GM23338 (cell line): Measurements from ENCODE around the gene VDAC1. TPM values are rescaled to one million over a fixed set of nuclear protein-coding genes. Genes with fewer than 3 reads are reported as not detected.

Experiments
- ATAC-seq: fragments of 200-7000 bp; cut with Tn5 transposase; 3 replicates; pipeline ENCODE4 v1.9.1; 2020
- DNase-seq: peaks from one replicate; pipeline ENCODE4 v3.0.0-alpha.2; 2015; ENCODE audit warnings: low spot score
- H2AFZ ChIP-seq: fragments of 200-600 bp; sonication (generic); 2 replicates; pipeline ENCODE4 v1.8.0; 2016; ENCODE audit warnings: antibody characterized with exemption, mild to moderate bottlenecking, moderate library complexity
- H3F3A ChIP-seq: fragments of 200-600 bp; sonication (generic); replicated peaks from 2 replicates; pipeline ENCODE4 v1.8.0; 2017; ENCODE audit warnings: antibody characterized with exemption, mixed run types, low read depth
- H3K27ac ChIP-seq: fragments of 200-600 bp; sonication (generic); 2 replicates; pipeline ENCODE4 v1.6.1; 2016; ENCODE audit warnings: low read depth
- H3K27me3 ChIP-seq: fragments of 200-600 bp; sonication (generic); 2 replicates; pipeline ENCODE4 v1.8.0; 2016; ENCODE audit warnings: mild to moderate bottlenecking, mixed run types, moderate library complexity; ENCODE audit not compliant: insufficient read depth
- H3K36me3 ChIP-seq: fragments of 200-600 bp; sonication (generic); 2 replicates; pipeline ENCODE4 v1.8.0; 2016; ENCODE audit warnings: mild to moderate bottlenecking; ENCODE audit not compliant: insufficient read depth
- H3K4me1 ChIP-seq: fragments of 200-600 bp; sonication (generic); 2 replicates; pipeline ENCODE4 v1.8.0; 2016; ENCODE audit warnings: mild to moderate bottlenecking, moderate library complexity; ENCODE audit not compliant: insufficient read depth
- H3K4me2 ChIP-seq: fragments of 200-600 bp; sonication (generic); 2 replicates; pipeline ENCODE4 v1.7.1; 2017; ENCODE audit warnings: mixed run types
- H3K4me3 ChIP-seq: fragments of 200-600 bp; sonication (generic); 2 replicates; pipeline ENCODE4 v1.6.1; 2016; ENCODE audit warnings: mixed run types
- H3K79me2 ChIP-seq: fragments of 200-600 bp; sonication (generic); replicated peaks from 2 replicates; pipeline ENCODE4 v1.8.0; 2017; ENCODE audit warnings: mild to moderate bottlenecking; ENCODE audit not compliant: insufficient read depth
- H3K9me2 ChIP-seq: fragments of 200-600 bp; sonication (generic); 2 replicates; pipeline ENCODE4 v1.8.0; 2017; ENCODE audit not compliant: insufficient read depth
- H4K20me1 ChIP-seq: fragments of 200-600 bp; sonication (generic); replicated peaks from 2 replicates; pipeline ENCODE4 v1.8.0; 2017; ENCODE audit warnings: mild to moderate bottlenecking; ENCODE audit not compliant: insufficient read depth
- H3K27ac Mint-ChIP-seq: 2 replicates; pipeline ENCODE4 v1.8.0; 2020; ENCODE audit warnings: inconsistent platforms, mild to moderate bottlenecking, moderate library complexity, mixed read lengths
- H3K27me3 Mint-ChIP-seq: 3 replicates; pipeline ENCODE4 v1.8.0; 2022; ENCODE audit warnings: low read depth, mild to moderate bottlenecking, moderate library complexity, mixed read lengths, inconsistent platforms; ENCODE audit not compliant: insufficient read depth, poor library complexity
- H3K36me3 Mint-ChIP-seq: 3 replicates; pipeline ENCODE4 v1.8.0; 2021; ENCODE audit warnings: low read depth, mild to moderate bottlenecking, inconsistent platforms, moderate library complexity, mixed read lengths
- H3K4me1 Mint-ChIP-seq: 3 replicates; pipeline ENCODE4 v1.8.0; 2020; ENCODE audit warnings: mild to moderate bottlenecking, inconsistent platforms, mixed read lengths
- H3K4me3 Mint-ChIP-seq: 3 replicates; pipeline ENCODE4 v1.8.0; 2021; ENCODE audit warnings: moderate library complexity, mild to moderate bottlenecking, inconsistent platforms, mixed read lengths
- H3K9me3 Mint-ChIP-seq: 3 replicates; pipeline ENCODE4 v1.8.0; 2020; ENCODE audit warnings: moderate library complexity, mild to moderate bottlenecking, inconsistent platforms, mixed read lengths
- CREB1 ChIP-seq: fragments of 250-450 bp; sonication (Bioruptor Pico); IDR thresholded peaks from 2 replicates; pipeline ENCODE4 v1.5.0; 2020; ENCODE audit warnings: low read depth, mild to moderate bottlenecking, moderate library complexity
- EZH2 ChIP-seq: fragments of 200-600 bp; sonication (generic); IDR thresholded peaks from one replicate; pipeline ENCODE4 v1.8.0; 2017; ENCODE audit warnings: antibody characterized with exemption, mild to moderate bottlenecking, low read depth; ENCODE audit not compliant: unreplicated experiment
- EZH2phosphoT487 ChIP-seq: fragments of 200-600 bp; sonication (generic); IDR thresholded peaks from one replicate; pipeline ENCODE4 v1.8.1; 2018; ENCODE audit warnings: antibody characterized with exemption; ENCODE audit not compliant: unreplicated experiment
- JUNB ChIP-seq: IDR thresholded peaks from one replicate; pipeline ENCODE4 v1.6.1; 2016; ENCODE audit warnings: antibody characterized with exemption; ENCODE audit not compliant: unreplicated experiment
- NANOG ChIP-seq: IDR thresholded peaks from 2 replicates; pipeline ENCODE4 v1.6.1; 2016; ENCODE audit warnings: antibody characterized with exemption, borderline replicate concordance
- STAT1 ChIP-seq: IDR thresholded peaks from one replicate; pipeline ENCODE4 v1.6.1; 2016; ENCODE audit warnings: antibody characterized with exemption; ENCODE audit not compliant: unreplicated experiment
- ZNF331 ChIP-seq: fragments of 250-450 bp; sonication (Bioruptor Pico); IDR thresholded peaks from 2 replicates; pipeline ENCODE4 v1.5.0; 2020; ENCODE audit warnings: low read depth, mild to moderate bottlenecking, moderate library complexity
- polyA plus RNA-seq: library from polyadenylated mRNA; unstranded; fragments of >200 nt; fragmentation: Nextera tagmentation; extraction: Ambion mirVana; gene quantifications from 2 replicates; pipeline ENCODE4 v1.2.1, GENCODE V29; 2016
- total RNA-seq: library from RNA; depleted of rRNA; stranded (reverse); fragments of >200 nt; shearing (Covaris generic); gene quantifications from 2 replicates; pipeline ENCODE4 v1.2.3, GENCODE V29; 2014
- TF ChIP-seq, protein P1 (sequence below): IDR thresholded peaks from one replicate; pipeline ENCODE4 v1.6.1; 2018; ENCODE audit warnings: antibody characterized with exemption; ENCODE audit not compliant: unreplicated experiment
- TF ChIP-seq, protein P2 (sequence below): IDR thresholded peaks from 2 replicates; pipeline ENCODE4 v1.6.1; 2016; ENCODE audit warnings: antibody characterized with exemption
- TF ChIP-seq, protein P3 (sequence below): fragments of 250-450 bp; sonication (Bioruptor Pico); IDR thresholded peaks from 2 replicates; pipeline ENCODE4 v1.5.0; 2020; ENCODE audit warnings: mild to moderate bottlenecking, moderate library complexity

Gene VDAC1
- total and polyA plus RNA-seq, 2 experiments from 2014 or later: 300 to 329 TPM

DNA sequence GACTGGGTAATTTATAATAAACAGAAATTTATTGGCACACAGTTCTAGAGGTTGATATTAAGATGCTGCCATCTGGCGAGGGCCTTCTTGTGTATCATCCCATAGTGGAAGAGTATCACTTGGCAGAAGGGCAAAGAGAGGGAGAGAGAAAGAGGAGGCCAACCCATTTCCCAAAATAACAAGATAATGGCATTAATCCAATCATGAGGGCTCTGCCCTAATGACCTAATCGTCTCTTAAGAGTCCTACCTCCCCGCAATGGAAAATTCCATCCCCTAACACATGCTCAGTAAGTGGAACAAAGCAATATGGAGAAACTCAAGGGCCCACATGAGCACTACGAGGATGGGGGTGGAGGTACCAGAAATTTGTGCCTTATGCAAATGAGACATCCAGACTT is 17.6 kb upstream of the VDAC1 start (continued):
- TF ChIP-seq, protein P1, sequence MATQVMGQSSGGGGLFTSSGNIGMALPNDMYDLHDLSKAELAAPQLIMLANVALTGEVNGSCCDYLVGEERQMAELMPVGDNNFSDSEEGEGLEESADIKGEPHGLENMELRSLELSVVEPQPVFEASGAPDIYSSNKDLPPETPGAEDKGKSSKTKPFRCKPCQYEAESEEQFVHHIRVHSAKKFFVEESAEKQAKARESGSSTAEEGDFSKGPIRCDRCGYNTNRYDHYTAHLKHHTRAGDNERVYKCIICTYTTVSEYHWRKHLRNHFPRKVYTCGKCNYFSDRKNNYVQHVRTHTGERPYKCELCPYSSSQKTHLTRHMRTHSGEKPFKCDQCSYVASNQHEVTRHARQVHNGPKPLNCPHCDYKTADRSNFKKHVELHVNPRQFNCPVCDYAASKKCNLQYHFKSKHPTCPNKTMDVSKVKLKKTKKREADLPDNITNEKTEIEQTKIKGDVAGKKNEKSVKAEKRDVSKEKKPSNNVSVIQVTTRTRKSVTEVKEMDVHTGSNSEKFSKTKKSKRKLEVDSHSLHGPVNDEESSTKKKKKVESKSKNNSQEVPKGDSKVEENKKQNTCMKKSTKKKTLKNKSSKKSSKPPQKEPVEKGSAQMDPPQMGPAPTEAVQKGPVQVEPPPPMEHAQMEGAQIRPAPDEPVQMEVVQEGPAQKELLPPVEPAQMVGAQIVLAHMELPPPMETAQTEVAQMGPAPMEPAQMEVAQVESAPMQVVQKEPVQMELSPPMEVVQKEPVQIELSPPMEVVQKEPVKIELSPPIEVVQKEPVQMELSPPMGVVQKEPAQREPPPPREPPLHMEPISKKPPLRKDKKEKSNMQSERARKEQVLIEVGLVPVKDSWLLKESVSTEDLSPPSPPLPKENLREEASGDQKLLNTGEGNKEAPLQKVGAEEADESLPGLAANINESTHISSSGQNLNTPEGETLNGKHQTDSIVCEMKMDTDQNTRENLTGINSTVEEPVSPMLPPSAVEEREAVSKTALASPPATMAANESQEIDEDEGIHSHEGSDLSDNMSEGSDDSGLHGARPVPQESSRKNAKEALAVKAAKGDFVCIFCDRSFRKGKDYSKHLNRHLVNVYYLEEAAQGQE: no peak

DNA sequence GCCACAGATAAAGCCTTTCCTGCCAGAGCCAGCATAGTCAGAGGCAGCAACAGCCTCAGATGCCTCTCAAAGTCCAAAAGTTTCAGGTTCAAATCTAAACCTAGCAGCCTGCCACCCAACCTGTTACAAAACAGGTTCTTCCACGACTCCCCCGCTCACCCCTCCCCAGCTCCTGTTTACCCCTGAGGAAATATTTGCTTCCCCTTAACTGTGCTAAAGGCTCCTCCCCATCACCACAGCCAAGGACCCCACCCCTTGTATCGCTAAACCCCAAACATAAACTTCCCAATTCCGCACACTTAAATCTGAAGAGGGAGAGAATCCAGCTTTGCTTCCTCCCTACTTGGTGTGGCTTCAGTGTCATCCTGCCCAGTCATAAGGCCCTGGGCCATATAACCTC is 15.4 kb upstream of the VDAC1 start:
- Mint-ChIP-seq H3K4me1 (peaks cover 10% of the 10 kb centered on the region; the same call in 2 of the 3 replicates), H3K36me3 (no peaks in the 10 kb centered on the region), H3K27me3 (peaks cover 11% of the 10 kb centered on the region), H3K27ac (no peak overlapping the region; the same call in 1 of the 2 replicates), H3K9me3 (no peaks in the 10 kb centered on the region), H3K4me3 (no peak overlapping the region)
- H3F3A ChIP-seq: no peaks in the 10 kb centered on the region
- no peaks in the 10 kb centered on the region for H3K36me3 ChIP-seq
- no peaks in the 10 kb centered on the region for H4K20me1 ChIP-seq
- no peaks in the 10 kb centered on the region; the same call in 1 of the 2 replicates for H3K4me1 ChIP-seq
- no peaks in the 10 kb centered on the region for H3K79me2 ChIP-seq
- DNase-seq (no peak), ATAC-seq (no peak)
- no peaks in the 10 kb centered on the region for H3K27me3 ChIP-seq
- peak overlapping the region; percentile 70; the same call in 1 of the 2 replicates for H2AFZ ChIP-seq
- no peaks in the 10 kb centered on the region for H3K9me2 ChIP-seq
- no peak overlapping the region for H3K27ac ChIP-seq
- H3K4me3 ChIP-seq: no peak overlapping the region
- no peak overlapping the region for H3K4me2 ChIP-seq
- TF ChIP-seq EZH2 (no peak), ZNF331 (CRISPR knock-in tag) (no peak), STAT1 (no peak), EZH2phosphoT487 (no peak), CREB1 (no peak), NANOG (no peak), JUNB (no peak)
- TF ChIP-seq, protein P2, sequence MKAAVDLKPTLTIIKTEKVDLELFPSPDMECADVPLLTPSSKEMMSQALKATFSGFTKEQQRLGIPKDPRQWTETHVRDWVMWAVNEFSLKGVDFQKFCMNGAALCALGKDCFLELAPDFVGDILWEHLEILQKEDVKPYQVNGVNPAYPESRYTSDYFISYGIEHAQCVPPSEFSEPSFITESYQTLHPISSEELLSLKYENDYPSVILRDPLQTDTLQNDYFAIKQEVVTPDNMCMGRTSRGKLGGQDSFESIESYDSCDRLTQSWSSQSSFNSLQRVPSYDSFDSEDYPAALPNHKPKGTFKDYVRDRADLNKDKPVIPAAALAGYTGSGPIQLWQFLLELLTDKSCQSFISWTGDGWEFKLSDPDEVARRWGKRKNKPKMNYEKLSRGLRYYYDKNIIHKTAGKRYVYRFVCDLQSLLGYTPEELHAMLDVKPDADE: no peak
- TF ChIP-seq, protein P3, sequence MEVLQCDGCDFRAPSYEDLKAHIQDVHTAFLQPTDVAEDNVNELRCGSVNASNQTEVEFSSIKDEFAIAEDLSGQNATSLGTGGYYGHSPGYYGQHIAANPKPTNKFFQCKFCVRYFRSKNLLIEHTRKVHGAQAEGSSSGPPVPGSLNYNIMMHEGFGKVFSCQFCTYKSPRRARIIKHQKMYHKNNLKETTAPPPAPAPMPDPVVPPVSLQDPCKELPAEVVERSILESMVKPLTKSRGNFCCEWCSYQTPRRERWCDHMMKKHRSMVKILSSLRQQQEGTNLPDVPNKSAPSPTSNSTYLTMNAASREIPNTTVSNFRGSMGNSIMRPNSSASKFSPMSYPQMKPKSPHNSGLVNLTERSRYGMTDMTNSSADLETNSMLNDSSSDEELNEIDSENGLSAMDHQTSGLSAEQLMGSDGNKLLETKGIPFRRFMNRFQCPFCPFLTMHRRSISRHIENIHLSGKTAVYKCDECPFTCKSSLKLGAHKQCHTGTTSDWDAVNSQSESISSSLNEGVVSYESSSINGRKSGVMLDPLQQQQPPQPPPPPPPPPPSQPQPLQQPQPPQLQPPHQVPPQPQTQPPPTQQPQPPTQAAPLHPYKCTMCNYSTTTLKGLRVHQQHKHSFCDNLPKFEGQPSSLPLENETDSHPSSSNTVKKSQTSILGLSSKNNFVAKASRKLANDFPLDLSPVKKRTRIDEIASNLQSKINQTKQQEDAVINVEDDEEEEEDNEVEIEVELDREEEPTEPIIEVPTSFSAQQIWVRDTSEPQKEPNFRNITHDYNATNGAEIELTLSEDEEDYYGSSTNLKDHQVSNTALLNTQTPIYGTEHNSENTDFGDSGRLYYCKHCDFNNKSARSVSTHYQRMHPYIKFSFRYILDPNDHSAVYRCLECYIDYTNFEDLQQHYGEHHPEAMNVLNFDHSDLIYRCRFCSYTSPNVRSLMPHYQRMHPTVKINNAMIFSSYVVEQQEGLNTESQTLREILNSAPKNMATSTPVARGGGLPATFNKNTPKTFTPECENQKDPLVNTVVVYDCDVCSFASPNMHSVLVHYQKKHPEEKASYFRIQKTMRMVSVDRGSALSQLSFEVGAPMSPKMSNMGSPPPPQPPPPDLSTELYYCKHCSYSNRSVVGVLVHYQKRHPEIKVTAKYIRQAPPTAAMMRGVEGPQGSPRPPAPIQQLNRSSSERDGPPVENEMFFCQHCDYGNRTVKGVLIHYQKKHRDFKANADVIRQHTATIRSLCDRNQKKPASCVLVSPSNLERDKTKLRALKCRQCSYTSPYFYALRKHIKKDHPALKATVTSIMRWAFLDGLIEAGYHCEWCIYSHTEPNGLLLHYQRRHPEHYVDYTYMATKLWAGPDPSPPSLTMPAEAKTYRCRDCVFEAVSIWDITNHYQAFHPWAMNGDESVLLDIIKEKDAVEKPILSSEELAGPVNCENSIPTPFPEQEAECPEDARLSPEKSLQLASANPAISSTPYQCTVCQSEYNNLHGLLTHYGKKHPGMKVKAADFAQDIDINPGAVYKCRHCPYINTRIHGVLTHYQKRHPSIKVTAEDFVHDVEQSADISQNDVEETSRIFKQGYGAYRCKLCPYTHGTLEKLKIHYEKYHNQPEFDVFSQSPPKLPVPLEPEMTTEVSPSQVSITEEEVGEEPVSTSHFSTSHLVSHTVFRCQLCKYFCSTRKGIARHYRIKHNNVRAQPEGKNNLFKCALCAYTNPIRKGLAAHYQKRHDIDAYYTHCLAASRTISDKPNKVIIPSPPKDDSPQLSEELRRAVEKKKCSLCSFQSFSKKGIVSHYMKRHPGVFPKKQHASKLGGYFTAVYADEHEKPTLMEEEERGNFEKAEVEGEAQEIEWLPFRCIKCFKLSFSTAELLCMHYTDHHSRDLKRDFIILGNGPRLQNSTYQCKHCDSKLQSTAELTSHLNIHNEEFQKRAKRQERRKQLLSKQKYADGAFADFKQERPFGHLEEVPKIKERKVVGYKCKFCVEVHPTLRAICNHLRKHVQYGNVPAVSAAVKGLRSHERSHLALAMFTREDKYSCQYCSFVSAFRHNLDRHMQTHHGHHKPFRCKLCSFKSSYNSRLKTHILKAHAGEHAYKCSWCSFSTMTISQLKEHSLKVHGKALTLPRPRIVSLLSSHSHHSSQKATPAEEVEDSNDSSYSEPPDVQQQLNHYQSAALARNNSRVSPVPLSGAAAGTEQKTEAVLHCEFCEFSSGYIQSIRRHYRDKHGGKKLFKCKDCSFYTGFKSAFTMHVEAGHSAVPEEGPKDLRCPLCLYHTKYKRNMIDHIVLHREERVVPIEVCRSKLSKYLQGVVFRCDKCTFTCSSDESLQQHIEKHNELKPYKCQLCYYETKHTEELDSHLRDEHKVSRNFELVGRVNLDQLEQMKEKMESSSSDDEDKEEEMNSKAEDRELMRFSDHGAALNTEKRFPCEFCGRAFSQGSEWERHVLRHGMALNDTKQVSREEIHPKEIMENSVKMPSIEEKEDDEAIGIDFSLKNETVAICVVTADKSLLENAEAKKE (CRISPR knock-in tag): no peak
- TF ChIP-seq, protein P1: no peak
